Fibroblast of mammary gland (primary cell): ENCODE results near the gene MYO15A.

ENCODE experiments used
- DNase-seq: peaks from one replicate; pipeline ENCODE4 v3.0.0-alpha.2; 2010; ENCODE audit warnings: low read depth
- H3K4me3 ChIP-seq: 2 replicates; pipeline ENCODE4 v1.5.1; 2011; ENCODE audit warnings: low read depth, mild to moderate bottlenecking, low read length, moderate library complexity; ENCODE audit not compliant: control insufficient read depth
- CTCF ChIP-seq: conservative IDR thresholded peaks from 2 replicates; pipeline ENCODE4 v1.5.1; 2011; ENCODE audit warnings: low read depth, low read length, inconsistent platforms; ENCODE audit not compliant: control insufficient read depth, insufficient read depth

Gene MYO15A

GRCh38 chr17:18185832-18186626 lies 77.5 kb downstream of the MYO15A start:
- TF ChIP-seq CTCF: no peak
- H3K4me3 ChIP-seq: peak overlapping the region; percentile 65
- DNase-seq: peak; percentile 64

GRCh38 chr17:18186627-18186982 lies 78.0 kb downstream of the MYO15A start:
- no peak for TF ChIP-seq CTCF
- DNase-seq: peak; percentile 76
- peak overlapping the region; percentile 65 for H3K4me3 ChIP-seq

- H3K4me3 ChIP-seq: peak overlapping the region; percentile 65
Measured at GRCh38 chr17:18187226-18187625, 78.7 kb downstream of the MYO15A start.

GRCh38 chr17:18187821-18188761 lies 79.5 kb downstream of the MYO15A start:
- H3K4me3 ChIP-seq: peak overlapping the region; percentile 65
- no peak for TF ChIP-seq CTCF
- peak; percentile 78 for DNase-seq

More at GRCh38 chr17:18187226-18187625, 78.7 kb downstream of the MYO15A start:
- peak; percentile 35 for DNase-seq
- TF ChIP-seq CTCF: no peak

GRCh38 chr17:18190628-18191235 lies 82.2 kb downstream of the MYO15A start:
- peak; percentile 23 for DNase-seq
- H3K4me3 ChIP-seq: no peak overlapping the region
- TF ChIP-seq CTCF: no peak

GRCh38 chr17:18191236-18191667 lies 82.7 kb downstream of the MYO15A start:
- H3K4me3 ChIP-seq: no peak overlapping the region
- peak; percentile 24 for DNase-seq
- no peak for TF ChIP-seq CTCF
